ENCODE data around the gene STARD5. TPM values are rescaled to one million over a fixed set of nuclear protein-coding genes. Genes with fewer than 3 reads are reported as not detected.

Gene STARD5
- total and polyA plus RNA-seq, 2 of the 4 experiments (the other 2 are of a cell fraction), result 5.0 to 22.8 TPM

DNA sequence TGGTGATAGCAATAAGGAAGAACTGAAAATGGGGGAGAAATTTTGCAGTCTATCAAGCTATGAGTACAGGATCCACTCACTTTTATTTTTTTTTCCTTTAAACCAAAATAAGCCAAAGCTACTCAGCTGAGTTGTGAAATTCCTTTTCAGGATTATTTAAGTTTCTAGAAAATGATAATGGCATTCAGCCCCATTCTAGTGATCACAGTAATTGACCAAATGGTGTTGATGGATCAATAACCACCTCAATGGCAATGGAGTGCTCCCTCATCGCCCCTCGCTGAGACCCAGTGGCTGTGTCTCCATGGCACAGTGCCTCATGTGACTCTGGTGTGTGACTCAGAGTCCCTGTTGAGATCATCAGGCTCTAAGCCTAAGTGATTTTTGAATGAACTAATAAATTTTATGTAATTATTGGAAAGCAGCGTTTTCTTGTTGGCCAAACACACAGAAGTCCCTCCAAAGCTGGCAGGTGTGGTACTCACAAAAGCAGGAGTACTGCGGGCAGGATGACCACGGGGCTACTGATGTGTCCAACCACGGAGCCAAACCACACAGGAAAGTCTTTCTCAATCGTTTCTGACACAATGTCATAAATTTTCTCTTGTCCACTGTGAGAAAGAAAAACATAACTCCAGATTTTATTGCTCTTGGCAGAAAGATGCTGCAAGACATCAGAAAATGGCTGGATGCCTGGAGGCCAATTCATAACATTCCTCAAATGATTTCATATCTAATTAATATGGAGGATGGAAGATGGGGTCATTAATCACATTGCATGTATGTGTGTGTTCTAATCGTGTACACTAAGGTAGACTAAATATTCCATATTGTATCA is 14.4 kb upstream of the STARD5 start:
- H2AFZ ChIP-seq (replicated peaks; ENCODE audit: low read length, poor library complexity), result no peak overlapping the region
- no peak overlapping the region for H3K56ac ChIP-seq (ENCODE audit: extremely low read depth, insufficient read depth, low read length)
- ChIA-PET POLR2A (ENCODE audit: unreplicated experiment) (no interaction called here), CTCF (interaction anchor here (0.5 kb wide), 1 partner anchor 15 kb away, joined by 3 read pairs; the partner anchor contains the start of gene STARD5)
- H3K27ac ChIP-seq (ENCODE audit: insufficient read depth, low read length), result no peak overlapping the region
- peak overlapping the region; percentile 66; the same call in 1 of the 2 replicates for H3K4ac ChIP-seq (ENCODE audit: low read depth, low read length)
- DNase-seq (peak; percentile 92), ATAC-seq (ENCODE audit: low read depth) (peak; percentile 66)
- H3K14ac ChIP-seq (replicated peaks; ENCODE audit: low read depth, low read length), result peak overlapping the region; percentile 79; the same call in 1 of the 2 replicates
- no peaks in the 10 kb centered on the region; the same call in 1 of the 2 replicates for H3K27me3 ChIP-seq (ENCODE audit: control insufficient read depth, insufficient read depth, low read length)
- no peak overlapping the region for H3K23ac ChIP-seq (ENCODE audit: low read depth, low read length)
- no peak overlapping the region for H3K4me2 ChIP-seq (ENCODE audit: low read depth, low read length)
- H3K18ac ChIP-seq (ENCODE audit: low read depth, low read length), result 0 out of 2 replicates have a peak overlapping the region, but pooled peaks have one; percentile 17
- peak overlapping the region; percentile 14 for H2AK9ac ChIP-seq (replicated peaks; ENCODE audit: low read depth, low read length, poor library complexity)
- no peak overlapping the region for H2BK20ac ChIP-seq (ENCODE audit: low read depth, low read length)
- H4K8ac ChIP-seq (ENCODE audit: low read depth in 2 of 2, low read length in 2 of 2), result peak overlapping the region in 1 of 2 experiments; percentile 42; a peak in 1 of 4 replicates
- H2AK5ac ChIP-seq (ENCODE audit: low read depth, low read length), result peak overlapping the region; percentile 32
- 0 out of 2 replicates have a peak overlapping the region, but pooled peaks have one; percentile 3 for H4K91ac ChIP-seq (ENCODE audit: insufficient read depth, low read depth, low read length)
- no peaks in the 10 kb centered on the region for H3K9me3 ChIP-seq (ENCODE audit: control insufficient read depth, insufficient read depth, low read length)
- no peaks in the 10 kb centered on the region for H4K20me1 ChIP-seq (ENCODE audit: insufficient read depth, low read length)
- intact Hi-C loops (cut with micrococcal nuclease) (no loop called here), dilution Hi-C loops (cut with HindIII; ENCODE audit: low sequenced_read_pairs, unreplicated experiment) (no loop called here), in situ Hi-C loops (cut with MboI; ENCODE audit: low sequenced_read_pairs) (no loop called here)
- H3K9me1 ChIP-seq (ENCODE audit: insufficient read depth, low read length), result peaks cover 7% of the 10 kb centered on the region; the same call in 1 of the 2 replicates
- no peak overlapping the region for H2BK5ac ChIP-seq (ENCODE audit: low read depth, low read length, poor library complexity, severe bottlenecking)
- no peak overlapping the region for H3K4me3 ChIP-seq (ENCODE audit: insufficient read depth, low read depth, low read length)
- no TSS peak for BruUV-seq (replicated peaks)
- peak overlapping the region; percentile 8; the same call in 1 of the 2 replicates for H4K5ac ChIP-seq (ENCODE audit: low read depth, low read length)
- peaks cover 9% of the 10 kb centered on the region for H3K4me1 ChIP-seq (ENCODE audit: control insufficient read depth, insufficient read depth, low read length)
- no peak overlapping the region for H2BK15ac ChIP-seq (ENCODE audit: low read depth, low read length)
- H2BK120ac ChIP-seq (ENCODE audit: low read depth, low read length), result no peak overlapping the region; the same call in 1 of the 2 replicates
- no peak overlapping the region for H3K9ac ChIP-seq (ENCODE audit: low read depth, low read length)
- H3K79me1 ChIP-seq (ENCODE audit: low read depth in 1 of 2, low read length in 2 of 2), result no peaks in the 10 kb centered on the region
- WGBS, 2 experiments (ENCODE audit: extremely low coverage in 2 of 2, insufficient read length in 1 of 2), result 24% methylated on average over 6 of the region's 8 CpGs; no CpG with 5 or more reads in 1 of the 2 experiments
- no peaks in the 10 kb centered on the region for H3K36me3 ChIP-seq (ENCODE audit: control insufficient read depth, insufficient read depth, low read length)
- peak; percentile 88 for TF ChIP-seq CEBPB (IDR thresholded peaks at IDR 0.05; ENCODE audit: low read depth, low read length)
- TF ChIP-seq SMC3 (IDR thresholded peaks at IDR 0.05; ENCODE audit: low read depth, low read length), result no peak
- TF ChIP-seq RCOR1 (IDR thresholded peaks at IDR 0.05; ENCODE audit: insufficient replicate concordance, low read length), result peak; percentile 24
- TF ChIP-seq POLR2A (IDR thresholded peaks at IDR 0.05; ENCODE audit: low read depth, low read length), result no peak
- TF ChIP-seq, protein P1, sequence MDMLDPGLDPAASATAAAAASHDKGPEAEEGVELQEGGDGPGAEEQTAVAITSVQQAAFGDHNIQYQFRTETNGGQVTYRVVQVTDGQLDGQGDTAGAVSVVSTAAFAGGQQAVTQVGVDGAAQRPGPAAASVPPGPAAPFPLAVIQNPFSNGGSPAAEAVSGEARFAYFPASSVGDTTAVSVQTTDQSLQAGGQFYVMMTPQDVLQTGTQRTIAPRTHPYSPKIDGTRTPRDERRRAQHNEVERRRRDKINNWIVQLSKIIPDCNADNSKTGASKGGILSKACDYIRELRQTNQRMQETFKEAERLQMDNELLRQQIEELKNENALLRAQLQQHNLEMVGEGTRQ (IDR thresholded peaks at IDR 0.05; ENCODE audit: low read depth, low read length), result peak; percentile 78

Measured in IMR-90 (cell line).